Measurements from ENCODE around the gene SDHB.

DNA sequence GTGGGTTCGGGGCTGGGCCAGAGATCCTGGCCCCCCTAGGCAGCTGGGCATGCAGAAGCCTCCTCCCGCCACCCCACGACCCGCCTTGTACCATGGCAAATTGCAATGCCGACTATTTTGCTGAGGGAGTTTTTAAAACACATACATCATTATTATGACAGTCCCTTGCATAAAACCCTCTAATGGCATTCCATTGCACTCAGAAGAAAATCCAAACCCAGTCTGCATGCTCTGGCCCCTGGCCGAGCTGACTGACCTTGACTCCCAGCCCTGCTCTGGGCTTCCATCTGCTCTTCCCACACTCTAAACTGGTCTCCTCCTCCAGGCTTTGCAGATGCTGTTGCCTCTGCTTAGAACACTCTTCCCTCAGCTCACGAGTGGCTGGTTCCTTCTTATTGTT lies 37.4 kb upstream of the SDHB start:
- TF ChIP-seq, protein P1, sequence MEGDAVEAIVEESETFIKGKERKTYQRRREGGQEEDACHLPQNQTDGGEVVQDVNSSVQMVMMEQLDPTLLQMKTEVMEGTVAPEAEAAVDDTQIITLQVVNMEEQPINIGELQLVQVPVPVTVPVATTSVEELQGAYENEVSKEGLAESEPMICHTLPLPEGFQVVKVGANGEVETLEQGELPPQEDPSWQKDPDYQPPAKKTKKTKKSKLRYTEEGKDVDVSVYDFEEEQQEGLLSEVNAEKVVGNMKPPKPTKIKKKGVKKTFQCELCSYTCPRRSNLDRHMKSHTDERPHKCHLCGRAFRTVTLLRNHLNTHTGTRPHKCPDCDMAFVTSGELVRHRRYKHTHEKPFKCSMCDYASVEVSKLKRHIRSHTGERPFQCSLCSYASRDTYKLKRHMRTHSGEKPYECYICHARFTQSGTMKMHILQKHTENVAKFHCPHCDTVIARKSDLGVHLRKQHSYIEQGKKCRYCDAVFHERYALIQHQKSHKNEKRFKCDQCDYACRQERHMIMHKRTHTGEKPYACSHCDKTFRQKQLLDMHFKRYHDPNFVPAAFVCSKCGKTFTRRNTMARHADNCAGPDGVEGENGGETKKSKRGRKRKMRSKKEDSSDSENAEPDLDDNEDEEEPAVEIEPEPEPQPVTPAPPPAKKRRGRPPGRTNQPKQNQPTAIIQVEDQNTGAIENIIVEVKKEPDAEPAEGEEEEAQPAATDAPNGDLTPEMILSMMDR (conservative IDR thresholded peaks at IDR 0.05; ENCODE audit: low read length): no peak
- TF ChIP-seq EZH2phosphoT487 (IDR thresholded peaks at IDR 0.05; ENCODE audit: borderline replicate concordance): no peak
